HL-60/S4 treated with retinoic acid at 250 ng/mL for 4 days and 3 days (cell line): ENCODE results near the gene USP37.

ENCODE experiments used
- in situ Hi-C: fragments of 300-500 bp; cut with MboI; formaldehyde crosslinking; loops from 2 replicates; pipeline ENCODE4 v1.7.0; 2022; ENCODE audit warnings: low sequenced_read_pairs

The USP37 gene

GRCh38 chr2:218479595-218479994 lies 88.6 kb downstream of the USP37 start:
- in situ Hi-C loops, result no loop called here

GRCh38 chr2:218478544-218478943 lies 89.6 kb downstream of the USP37 start:
- in situ Hi-C loops, result no loop called here

- in situ Hi-C loops, result no loop called here
Observed at GRCh38 chr2:218477247-218477646, 90.9 kb downstream of the USP37 start.

- in situ Hi-C loops, result no loop called here
Observed at GRCh38 chr2:218476676-218477075, 91.5 kb downstream of the USP37 start.

GRCh38 chr2:218474527-218474926 lies 93.6 kb downstream of the USP37 start:
- in situ Hi-C loops, result no loop called here

- in situ Hi-C loops, result no loop called here
Observed at GRCh38 chr2:218472988-218473387, 95.2 kb downstream of the USP37 start.

GRCh38 chr2:218471982-218472381 lies 96.2 kb downstream of the USP37 start:
- in situ Hi-C loops, result no loop called here

- in situ Hi-C loops, result no loop called here
Observed at GRCh38 chr2:218471036-218471435, 97.1 kb downstream of the USP37 start.

- in situ Hi-C loops, result no loop called here
Observed at GRCh38 chr2:218470448-218470847, 97.7 kb downstream of the USP37 start.

- in situ Hi-C loops, result no loop called here
Observed at GRCh38 chr2:218465987-218466633, 102.0 kb downstream of the USP37 start.

- in situ Hi-C loops, result no loop called here
Observed at GRCh38 chr2:218458598-218458997, 109.6 kb downstream of the USP37 start.

- in situ Hi-C loops, result no loop called here
Observed at GRCh38 chr2:218456849-218457248, 111.3 kb downstream of the USP37 start.

- in situ Hi-C loops, result no loop called here
Observed at GRCh38 chr2:218452079-218452478, 116.1 kb downstream of the USP37 start.

- in situ Hi-C loops, result no loop called here
Observed at GRCh38 chr2:218448934-218449333, 119.2 kb downstream of the USP37 start.

- in situ Hi-C loops, result no loop called here
Observed at GRCh38 chr2:218447072-218447471, 121.1 kb downstream of the USP37 start.

- in situ Hi-C loops, result no loop called here
Observed at GRCh38 chr2:218446547-218446946, 121.6 kb downstream of the USP37 start.

- in situ Hi-C loops, result no loop called here
Observed at GRCh38 chr2:218445602-218446001, 122.5 kb downstream of the USP37 start.

- in situ Hi-C loops, result no loop called here
Observed at GRCh38 chr2:218444692-218445357, 123.3 kb downstream of the USP37 start.

GRCh38 chr2:218438596-218438995 lies 129.6 kb downstream of the USP37 start:
- in situ Hi-C loops, result no loop called here

GRCh38 chr2:218437969-218438368 lies 130.2 kb downstream of the USP37 start:
- in situ Hi-C loops, result no loop called here

GRCh38 chr2:218436992-218437391 lies 131.2 kb downstream of the USP37 start:
- in situ Hi-C loops, result no loop called here
